Measurements from ENCODE around the gene PRKCD.

PRKCD gene

GRCh38 chr3:53161820-53162671 lies 1.0 kb downstream of the PRKCD start:
- peak overlapping the region; percentile 57 to 98 (median 93) for H3K9ac ChIP-seq (ENCODE audit: low read length in 5 of 5)
- no peaks in the 10 kb centered on the region for H3K9me3 ChIP-seq (ENCODE audit: control insufficient read depth in 5 of 5, low read length in 5 of 5)
- H3K27me3 ChIP-seq (ENCODE audit: control insufficient read depth in 5 of 5, insufficient read depth in 4 of 5, low read length in 5 of 5), result no peaks in the 10 kb centered on the region
- peak overlapping the region; percentile 78 for H3K27ac ChIP-seq (ENCODE audit: low read depth, low read length)
- H3K36me3 ChIP-seq (ENCODE audit: control insufficient read depth in 5 of 5, insufficient read depth in 5 of 5, low read length in 5 of 5), result peaks cover 0 to 19% (median 4%) of the 10 kb centered on the region in 5 donors
- H3K4me1 ChIP-seq (ENCODE audit: control insufficient read depth in 5 of 5, insufficient read depth in 5 of 5, low read length in 5 of 5), result peaks cover 30 to 83% (median 80%) of the 10 kb centered on the region in 5 donors
- peak overlapping the region; percentile 74 to 95 (median 86) for H3K4me3 ChIP-seq (ENCODE audit: low read depth in 1 of 5, low read length in 5 of 5)

- H3K4me3 ChIP-seq (ENCODE audit: low read depth in 1 of 5, low read length in 5 of 5), result peak overlapping the region; percentile 63 to 95 (median 86)
- peaks cover 0 to 19% (median 4%) of the 10 kb centered on the region in 5 donors for H3K36me3 ChIP-seq (ENCODE audit: control insufficient read depth in 5 of 5, insufficient read depth in 5 of 5, low read length in 5 of 5)
- no peaks in the 10 kb centered on the region for H3K27me3 ChIP-seq (ENCODE audit: control insufficient read depth in 5 of 5, insufficient read depth in 4 of 5, low read length in 5 of 5)
- peaks cover 36 to 86% (median 84%) of the 10 kb centered on the region in 5 donors for H3K4me1 ChIP-seq (ENCODE audit: control insufficient read depth in 5 of 5, insufficient read depth in 5 of 5, low read length in 5 of 5)
- peak overlapping the region; percentile 78 for H3K27ac ChIP-seq (ENCODE audit: low read depth, low read length)
- no peaks in the 10 kb centered on the region for H3K9me3 ChIP-seq (ENCODE audit: control insufficient read depth in 5 of 5, low read length in 5 of 5)
- peak overlapping the region; percentile 57 to 82 (median 75) for H3K9ac ChIP-seq (ENCODE audit: low read length in 5 of 5)
These were observed 1.8 kb downstream of the PRKCD start for GRCh38 chr3:53162672-53163443.

GRCh38 chr3:53163444-53164387 lies 2.7 kb downstream of the PRKCD start:
- H3K9me3 ChIP-seq (ENCODE audit: control insufficient read depth in 5 of 5, low read length in 5 of 5), result no peaks in the 10 kb centered on the region
- no peaks in the 10 kb centered on the region for H3K27me3 ChIP-seq (ENCODE audit: control insufficient read depth in 5 of 5, insufficient read depth in 4 of 5, low read length in 5 of 5)
- H3K4me3 ChIP-seq (ENCODE audit: low read depth in 1 of 5, low read length in 5 of 5), result peak overlapping the region; percentile 63 to 95 (median 86)
- peak overlapping the region; percentile 78 for H3K27ac ChIP-seq (ENCODE audit: low read depth, low read length)
- H3K36me3 ChIP-seq (ENCODE audit: control insufficient read depth in 5 of 5, insufficient read depth in 5 of 5, low read length in 5 of 5), result peaks cover 0 to 19% (median 4%) of the 10 kb centered on the region in 5 donors
- peaks cover 37 to 86% (median 84%) of the 10 kb centered on the region in 5 donors for H3K4me1 ChIP-seq (ENCODE audit: control insufficient read depth in 5 of 5, insufficient read depth in 5 of 5, low read length in 5 of 5)
- peak overlapping the region; percentile 57 to 82 (median 75) for H3K9ac ChIP-seq (ENCODE audit: low read length in 5 of 5)

GRCh38 chr3:53164911-53165310 lies 3.9 kb downstream of the PRKCD start:
- Histone ChIP-seq H3K9me3 (ENCODE audit: control insufficient read depth in 5 of 5, low read length in 5 of 5) (no peaks in the 10 kb centered on the region), H3K4me3 (ENCODE audit: low read depth in 1 of 5, low read length in 5 of 5) (peak overlapping the region in 1 of 5 donors; percentile 1), H3K9ac (ENCODE audit: low read length in 5 of 5) (peak overlapping the region in 3 of 5 donors; percentile 4 to 73 (median 60)), H3K36me3 (ENCODE audit: control insufficient read depth in 5 of 5, insufficient read depth in 5 of 5, low read length in 5 of 5) (peaks cover 0 to 19% (median 5%) of the 10 kb centered on the region in 5 donors), H3K27me3 (ENCODE audit: control insufficient read depth in 5 of 5, insufficient read depth in 4 of 5, low read length in 5 of 5) (no peaks in the 10 kb centered on the region), H3K4me1 (ENCODE audit: control insufficient read depth in 5 of 5, insufficient read depth in 5 of 5, low read length in 5 of 5) (peaks cover 27 to 86% (median 84%) of the 10 kb centered on the region in 5 donors), H3K27ac (ENCODE audit: low read depth, low read length) (peak overlapping the region; percentile 78)

GRCh38 chr3:53166206-53166605 lies 5.2 kb downstream of the PRKCD start:
- Histone ChIP-seq H3K4me3 (ENCODE audit: low read depth in 1 of 5, low read length in 5 of 5) (peak overlapping the region in 3 of 5 donors; percentile 42 to 56 (median 52)), H3K27ac (ENCODE audit: low read depth, low read length) (peak overlapping the region; percentile 78), H3K27me3 (ENCODE audit: control insufficient read depth in 5 of 5, insufficient read depth in 4 of 5, low read length in 5 of 5) (no peaks in the 10 kb centered on the region), H3K9ac (ENCODE audit: low read length in 5 of 5) (peak overlapping the region in 3 of 5 donors; percentile 32 to 73 (median 60)), H3K9me3 (ENCODE audit: control insufficient read depth in 5 of 5, low read length in 5 of 5) (no peaks in the 10 kb centered on the region), H3K36me3 (ENCODE audit: control insufficient read depth in 5 of 5, insufficient read depth in 5 of 5, low read length in 5 of 5) (peaks cover 0 to 30% (median 10%) of the 10 kb centered on the region in 5 donors), H3K4me1 (ENCODE audit: control insufficient read depth in 5 of 5, insufficient read depth in 5 of 5, low read length in 5 of 5) (peaks cover 24 to 92% (median 91%) of the 10 kb centered on the region in 5 donors)

- H3K27ac ChIP-seq (ENCODE audit: low read depth, low read length), result peak overlapping the region; percentile 78
- peaks cover 0 to 31% (median 11%) of the 10 kb centered on the region in 5 donors for H3K36me3 ChIP-seq (ENCODE audit: control insufficient read depth in 5 of 5, insufficient read depth in 5 of 5, low read length in 5 of 5)
- no peaks in the 10 kb centered on the region for H3K27me3 ChIP-seq (ENCODE audit: control insufficient read depth in 5 of 5, insufficient read depth in 4 of 5, low read length in 5 of 5)
- peaks cover 25 to 98% (median 97%) of the 10 kb centered on the region in 5 donors for H3K4me1 ChIP-seq (ENCODE audit: control insufficient read depth in 5 of 5, insufficient read depth in 5 of 5, low read length in 5 of 5)
- peak overlapping the region; percentile 11 to 52 (median 29) for H3K4me3 ChIP-seq (ENCODE audit: low read depth in 1 of 5, low read length in 5 of 5)
- H3K9me3 ChIP-seq (ENCODE audit: control insufficient read depth in 5 of 5, low read length in 5 of 5), result no peaks in the 10 kb centered on the region
- H3K9ac ChIP-seq (ENCODE audit: low read length in 5 of 5), result peak overlapping the region in 3 of 5 donors; percentile 56 to 73 (median 60)
These were observed 5.8 kb downstream of the PRKCD start for GRCh38 chr3:53166781-53167291.

GRCh38 chr3:53167418-53168174 lies 6.6 kb downstream of the PRKCD start:
- peak overlapping the region; percentile 78 for H3K27ac ChIP-seq (ENCODE audit: low read depth, low read length)
- no peaks in the 10 kb centered on the region for H3K9me3 ChIP-seq (ENCODE audit: control insufficient read depth in 5 of 5, low read length in 5 of 5)
- H3K4me3 ChIP-seq (ENCODE audit: low read depth in 1 of 5, low read length in 5 of 5), result peak overlapping the region in 4 of 5 donors; percentile 11 to 52 (median 30)
- H3K4me1 ChIP-seq (ENCODE audit: control insufficient read depth in 5 of 5, insufficient read depth in 5 of 5, low read length in 5 of 5), result peaks cover 23 to 100% (median 99%) of the 10 kb centered on the region in 5 donors
- no peaks in the 10 kb centered on the region for H3K27me3 ChIP-seq (ENCODE audit: control insufficient read depth in 5 of 5, insufficient read depth in 4 of 5, low read length in 5 of 5)
- H3K9ac ChIP-seq (ENCODE audit: low read length in 5 of 5), result peak overlapping the region in 2 of 5 donors; percentile 2 to 73
- H3K36me3 ChIP-seq (ENCODE audit: control insufficient read depth in 5 of 5, insufficient read depth in 5 of 5, low read length in 5 of 5), result peaks cover 0 to 34% (median 16%) of the 10 kb centered on the region in 5 donors

GRCh38 chr3:53168175-53168923 lies 7.3 kb downstream of the PRKCD start:
- Histone ChIP-seq H3K9ac (ENCODE audit: low read length in 5 of 5) (peak overlapping the region in 3 of 5 donors; percentile 2 to 48 (median 47)), H3K36me3 (ENCODE audit: control insufficient read depth in 5 of 5, insufficient read depth in 5 of 5, low read length in 5 of 5) (peaks cover 0 to 41% (median 23%) of the 10 kb centered on the region in 5 donors), H3K27me3 (ENCODE audit: control insufficient read depth in 5 of 5, insufficient read depth in 4 of 5, low read length in 5 of 5) (no peaks in the 10 kb centered on the region), H3K4me3 (ENCODE audit: low read depth in 1 of 5, low read length in 5 of 5) (peak overlapping the region in 3 of 5 donors; percentile 20 to 45 (median 22)), H3K9me3 (ENCODE audit: control insufficient read depth in 5 of 5, low read length in 5 of 5) (no peaks in the 10 kb centered on the region), H3K4me1 (ENCODE audit: control insufficient read depth in 5 of 5, insufficient read depth in 5 of 5, low read length in 5 of 5) (peaks cover 21 to 99% (median 94%) of the 10 kb centered on the region in 5 donors), H3K27ac (ENCODE audit: low read depth, low read length) (peak overlapping the region; percentile 78)
